BJ (cell line): Measurements from ENCODE around the gene UBR2. TPM values are rescaled to one million over a fixed set of nuclear protein-coding genes. Genes with fewer than 3 reads are reported as not detected.

Experiments
- CTCF ChIA-PET: fragments of 350-600 bp; formaldehyde crosslinking; extraction: SDS; loops from one replicate; lab custom pipeline; 2021; ENCODE audit warnings: antibody characterized with exemption, inconsistent platforms; lab: Yijun Ruan, JAX
- POLR2A ChIA-PET: fragments of 300-600 bp; sonication (Branson Sonifier 250); formaldehyde crosslinking; extraction: SDS; loops from one replicate; lab custom pipeline; 2021; ENCODE audit warnings: antibody characterized with exemption; lab: Charles Lee
- DNase-seq: peaks from one replicate; pipeline ENCODE4 v3.0.0-alpha.2; 2011; ENCODE audit warnings: low read depth
- H3K27me3 ChIP-seq: 2 replicates; pipeline ENCODE4 v1.6.0; 2011; ENCODE audit warnings: low read length; ENCODE audit not compliant: control insufficient read depth, insufficient read depth
- H3K36me3 ChIP-seq: 2 replicates; pipeline ENCODE4 v1.5.1; 2011; ENCODE audit warnings: low read length; ENCODE audit not compliant: control insufficient read depth, insufficient read depth
- H3K4me3 ChIP-seq: 2 replicates; pipeline ENCODE4 v1.5.1; 2011; ENCODE audit warnings: low read depth, mild to moderate bottlenecking, control low read depth, low read length
- polyA plus RNA-seq: library from polyadenylated mRNA; depleted of rRNA; stranded (reverse); fragments of >200 nt; gene quantifications from 2 replicates; pipeline ENCODE4 v1.2.3, GENCODE V29; 2011
- TF ChIP-seq, protein P1 (sequence below): IDR thresholded peaks from 2 replicates; pipeline ENCODE4 v1.5.1; 2011; ENCODE audit warnings: low read depth, mild to moderate bottlenecking, control low read depth, inconsistent platforms, low read length, moderate library complexity; ENCODE audit not compliant: insufficient read depth

The UBR2 gene
- polyA plus RNA-seq, 1 experiment = 9.8 TPM

DNA sequence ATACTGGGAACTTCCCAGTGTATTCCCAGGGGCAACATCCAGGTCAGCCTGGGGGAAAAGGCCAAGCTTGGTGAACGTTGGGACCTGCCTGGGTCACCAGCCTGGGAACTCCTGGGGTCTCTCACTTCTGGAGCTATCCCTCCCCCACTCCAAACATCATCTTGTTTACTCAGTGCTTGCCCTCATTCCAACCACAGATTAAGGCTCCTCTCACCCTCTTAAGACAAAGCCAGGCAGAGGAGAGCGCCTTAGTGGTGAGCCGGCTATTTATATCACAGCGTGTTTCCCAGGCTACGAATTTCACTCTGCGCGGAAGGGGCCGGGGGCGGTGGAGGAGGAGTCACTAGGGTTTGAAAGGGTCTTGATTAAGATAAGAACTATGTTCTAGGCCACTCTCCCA is 146.5 kb downstream of the UBR2 start:
- no peak overlapping the region for H3K4me3 ChIP-seq

DNA sequence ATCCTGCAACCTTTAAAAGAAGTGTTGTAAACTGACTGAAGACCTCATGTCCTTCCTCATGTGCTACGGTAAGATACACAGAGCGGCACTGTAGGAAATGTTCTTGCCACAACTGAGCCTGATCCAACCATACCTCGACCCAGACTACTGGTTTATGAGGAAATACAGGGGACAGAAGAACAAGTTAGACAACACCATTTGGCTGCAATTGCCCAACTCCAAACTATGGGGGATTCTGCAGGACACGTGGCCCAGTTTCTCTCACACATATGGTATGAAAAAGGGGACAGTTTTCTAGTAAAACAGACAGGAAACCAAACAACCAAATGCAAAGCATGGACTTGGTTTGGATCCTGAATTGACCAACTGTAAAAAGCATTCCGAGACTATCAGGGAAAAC is 148.1 kb downstream of the UBR2 start:
- no peaks in the 10 kb centered on the region for H3K36me3 ChIP-seq
- no peaks in the 10 kb centered on the region for H3K27me3 ChIP-seq
- DNase-seq = no peak
- ChIA-PET CTCF (no interaction called here), POLR2A (no interaction called here)
- TF ChIP-seq, protein P1, sequence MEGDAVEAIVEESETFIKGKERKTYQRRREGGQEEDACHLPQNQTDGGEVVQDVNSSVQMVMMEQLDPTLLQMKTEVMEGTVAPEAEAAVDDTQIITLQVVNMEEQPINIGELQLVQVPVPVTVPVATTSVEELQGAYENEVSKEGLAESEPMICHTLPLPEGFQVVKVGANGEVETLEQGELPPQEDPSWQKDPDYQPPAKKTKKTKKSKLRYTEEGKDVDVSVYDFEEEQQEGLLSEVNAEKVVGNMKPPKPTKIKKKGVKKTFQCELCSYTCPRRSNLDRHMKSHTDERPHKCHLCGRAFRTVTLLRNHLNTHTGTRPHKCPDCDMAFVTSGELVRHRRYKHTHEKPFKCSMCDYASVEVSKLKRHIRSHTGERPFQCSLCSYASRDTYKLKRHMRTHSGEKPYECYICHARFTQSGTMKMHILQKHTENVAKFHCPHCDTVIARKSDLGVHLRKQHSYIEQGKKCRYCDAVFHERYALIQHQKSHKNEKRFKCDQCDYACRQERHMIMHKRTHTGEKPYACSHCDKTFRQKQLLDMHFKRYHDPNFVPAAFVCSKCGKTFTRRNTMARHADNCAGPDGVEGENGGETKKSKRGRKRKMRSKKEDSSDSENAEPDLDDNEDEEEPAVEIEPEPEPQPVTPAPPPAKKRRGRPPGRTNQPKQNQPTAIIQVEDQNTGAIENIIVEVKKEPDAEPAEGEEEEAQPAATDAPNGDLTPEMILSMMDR = no peak
- H3K4me3 ChIP-seq = no peak overlapping the region

More for the DNA sequence above, 146.5 kb downstream of the UBR2 start:
- CTCF ChIA-PET = no interaction called here
- POLR2A ChIA-PET = no interaction called here
- no peaks in the 10 kb centered on the region for H3K27me3 ChIP-seq
- no peaks in the 10 kb centered on the region for H3K36me3 ChIP-seq
- no peak for DNase-seq
- TF ChIP-seq, protein P1 = no peak

DNA sequence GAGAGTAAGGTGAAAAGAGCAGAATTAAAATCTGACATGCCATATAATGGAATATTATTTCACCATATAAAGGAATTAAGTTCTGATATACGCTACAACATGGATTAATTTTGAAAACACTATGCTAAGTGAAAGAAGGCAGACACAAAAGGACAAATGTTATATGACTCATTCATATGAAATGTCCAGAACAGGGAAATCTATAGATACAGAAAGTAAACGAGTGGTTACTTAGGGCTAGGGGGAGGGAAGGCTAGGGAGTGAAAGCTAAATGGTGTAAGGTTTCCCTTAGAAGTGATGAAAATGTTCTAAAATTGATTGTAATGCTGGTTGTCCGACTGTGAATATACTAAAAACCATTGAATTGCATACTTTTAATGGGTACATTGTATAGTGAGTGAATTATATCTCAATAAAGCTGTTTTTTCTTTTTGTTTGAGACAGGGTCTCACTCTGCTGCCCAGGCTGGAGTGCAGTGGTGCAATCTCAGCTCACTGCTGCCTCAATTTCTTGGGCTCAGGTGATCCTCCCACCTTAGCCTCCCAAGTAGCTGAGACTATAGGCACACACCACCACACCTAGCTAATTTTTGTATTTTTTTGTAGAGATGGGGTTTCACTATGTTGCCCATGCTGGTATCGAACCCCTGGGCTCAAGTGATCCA is 150.4 kb downstream of the UBR2 start:
- no peaks in the 10 kb centered on the region for H3K36me3 ChIP-seq
- CTCF ChIA-PET = no interaction called here
- POLR2A ChIA-PET = no interaction called here
- no peaks in the 10 kb centered on the region for H3K27me3 ChIP-seq
- no peak overlapping the region for H3K4me3 ChIP-seq
- TF ChIP-seq, protein P1 = no peak
- DNase-seq = no peak

DNA sequence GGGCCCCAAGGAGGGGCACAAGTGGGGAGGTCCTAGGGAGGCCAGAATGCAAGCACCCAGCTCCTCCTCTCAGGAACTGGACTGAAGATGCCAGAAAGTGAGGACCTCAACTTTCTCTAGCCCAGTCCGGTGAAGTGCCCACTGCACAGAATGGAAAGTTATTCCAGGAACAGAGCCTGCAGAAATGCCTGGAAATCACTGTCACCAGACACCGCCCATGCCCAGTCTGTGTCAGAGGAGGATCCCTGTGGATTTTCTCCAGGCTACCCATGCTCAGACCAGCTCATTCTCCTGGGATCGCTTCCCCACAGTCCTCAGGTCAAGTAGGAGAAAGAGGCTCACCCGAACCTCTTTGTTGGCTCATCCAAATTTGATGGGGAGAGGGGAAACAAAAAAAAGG is 152.0 kb downstream of the UBR2 start:
- no peak for DNase-seq
- ChIA-PET POLR2A (no interaction called here), CTCF (interaction anchor here (2.1 kb wide), 1 partner anchor 54 kb away, joined by 5 read pairs; no protein-coding TSS in a partner anchor)
- TF ChIP-seq, protein P1 = no peak
- no peaks in the 10 kb centered on the region for H3K27me3 ChIP-seq
- H3K4me3 ChIP-seq = no peak overlapping the region
- no peaks in the 10 kb centered on the region for H3K36me3 ChIP-seq

DNA sequence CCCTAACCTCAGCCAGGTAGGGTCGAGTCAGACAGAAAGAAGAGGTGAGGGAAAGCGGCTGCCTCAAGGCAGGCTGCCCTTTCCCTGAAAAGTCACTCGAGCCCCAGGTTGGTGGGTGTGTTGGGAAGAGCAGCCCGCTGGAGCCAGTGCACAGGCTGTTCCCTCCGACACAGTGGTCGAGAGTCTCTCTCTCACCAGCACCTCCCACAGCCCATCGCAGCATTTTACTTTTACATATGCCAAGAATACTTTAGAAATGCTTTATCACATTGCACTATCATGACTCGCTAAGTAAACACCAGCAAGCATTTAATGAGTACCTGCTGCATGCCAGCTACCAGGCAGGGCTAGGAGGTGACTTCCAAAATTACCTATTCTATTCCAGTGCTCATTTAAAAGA is 156.9 kb downstream of the UBR2 start:
- TF ChIP-seq, protein P1 = no peak
- CTCF ChIA-PET = interaction anchor here (0.6 kb wide), 1 partner anchor 59 kb away, joined by 3 read pairs; no protein-coding TSS in a partner anchor
- POLR2A ChIA-PET = no interaction called here

More for the DNA sequence above, 156.9 kb downstream of the UBR2 start:
- H3K36me3 ChIP-seq = no peaks in the 10 kb centered on the region
- H3K4me3 ChIP-seq = no peak overlapping the region
- no peaks in the 10 kb centered on the region for H3K27me3 ChIP-seq
- DNase-seq = no peak
